Right lobe of liver (tissue), 4 donors: ENCODE measurements around the gene LPCAT1.

ENCODE experiments used
- CTCF ChIP-seq, 4 donors: fragments of 200-600 bp in 3 of 4; fragments of 450-650 bp in 1 of 4; IDR thresholded peaks; one replicate each; pipeline versions ENCODE4 v1.5.1 to v1.8.0; 2016 to 2022; ENCODE audit warnings: antibody characterized with exemption in 4 of 4, mild to moderate bottlenecking in 2 of 4
- POLR2A ChIP-seq: fragments of 450-650 bp; IDR thresholded peaks from one replicate; pipeline ENCODE4 v1.6.1; 2017; ENCODE audit warnings: antibody characterized with exemption, mild to moderate bottlenecking
- donor health status: DM: no; HTN: no; CAD: no.
- donor health status: DM: no; HTN: no; CAD: no.
- donor health status: DM: no; HTN: yes; CAD: no.

- no peak for TF ChIP-seq CTCF (IDR thresholded peaks at IDR 0.05)
- TF ChIP-seq POLR2A: no peak
Measured at GRCh38 chr5:1460054-1460682, 63.6 kb downstream of the LPCAT1 start.
